ENCODE data around the gene HS6ST1. TPM values are rescaled to one million over a fixed set of nuclear protein-coding genes. Genes with fewer than 3 reads are reported as not detected.

Gene HS6ST1
- total RNA-seq, 1 experiment from 2014 or later = 21.5 TPM

- ChIA-PET CTCF (no interaction called here), POLR2A (ENCODE audit: unreplicated experiment) (no interaction called here)
- DNase-seq = no peak
- H3K9ac ChIP-seq (ENCODE audit: low read length) = no peak overlapping the region
- H3K27ac ChIP-seq (ENCODE audit: low read length) = no peak overlapping the region
- no peak for ATAC-seq
- H3K79me2 ChIP-seq (ENCODE audit: low read length) = no peaks in the 10 kb centered on the region
- no peaks in the 10 kb centered on the region for H4K20me1 ChIP-seq (ENCODE audit: low read length)
- intact Hi-C loops (cut with micrococcal nuclease) = no loop called here
- no peak overlapping the region for H3K4me3 ChIP-seq (ENCODE audit: low read length)
- no peaks in the 10 kb centered on the region for H3K9me2 ChIP-seq (replicated peaks; ENCODE audit: low read length)
- no peaks in the 10 kb centered on the region for H3F3A ChIP-seq (ENCODE audit: low read length, unreplicated experiment)
- peaks cover 22% of the 10 kb centered on the region for H3K27me3 ChIP-seq (ENCODE audit: low read length)
- no peaks in the 10 kb centered on the region for H3K4me1 ChIP-seq (ENCODE audit: insufficient read depth, low read length)
- TF ChIP-seq EZH2 (IDR thresholded peaks at IDR 0.05; ENCODE audit: low read length, unreplicated experiment) = no peak
- TF ChIP-seq EZH2phosphoT487 (IDR thresholded peaks at IDR 0.05; ENCODE audit: borderline replicate concordance, low read length) = no peak
- no peak for TF ChIP-seq CTCF (conservative IDR thresholded peaks at IDR 0.05; ENCODE audit: low read depth, low read length)
- no TSS peak for BruUV-seq (replicated peaks)
- H3K9me3 ChIP-seq (ENCODE audit: low read length) = no peaks in the 10 kb centered on the region
- no peaks in the 10 kb centered on the region for H3K36me3 ChIP-seq (ENCODE audit: low read depth, low read length)
- no peak overlapping the region for H2AFZ ChIP-seq (ENCODE audit: low read length)
- no peak overlapping the region for H3K4me2 ChIP-seq (ENCODE audit: low read length)
Measured at GRCh38 chr2:128354161-128354560, 35.5 kb upstream of the HS6ST1 start.

GRCh38 chr2:128350736-128351135, 32.1 kb upstream of the HS6ST1 start:
- CTCF ChIA-PET = no interaction called here
- Histone ChIP-seq H3F3A (ENCODE audit: low read length, unreplicated experiment) (no peaks in the 10 kb centered on the region), H3K36me3 (ENCODE audit: low read depth, low read length) (no peaks in the 10 kb centered on the region), H3K4me3 (ENCODE audit: low read length) (no peak overlapping the region), H2AFZ (ENCODE audit: low read length) (no peak overlapping the region), H3K27ac (ENCODE audit: low read length) (no peak overlapping the region), H3K9me3 (ENCODE audit: low read length) (no peaks in the 10 kb centered on the region), H3K4me1 (ENCODE audit: insufficient read depth, low read length) (no peaks in the 10 kb centered on the region), H3K9ac (ENCODE audit: low read length) (no peak overlapping the region), H3K79me2 (ENCODE audit: low read length) (no peaks in the 10 kb centered on the region), H3K4me2 (ENCODE audit: low read length) (no peak overlapping the region), H4K20me1 (ENCODE audit: low read length) (no peaks in the 10 kb centered on the region), H3K27me3 (ENCODE audit: low read length) (peaks cover 11% of the 10 kb centered on the region; the same call in 1 of the 2 replicates), H3K9me2 (replicated peaks; ENCODE audit: low read length) (no peaks in the 10 kb centered on the region)
- POLR2A ChIA-PET (ENCODE audit: unreplicated experiment) = no interaction called here
- DNase-seq (no peak), ATAC-seq (no peak)
- intact Hi-C loops (cut with micrococcal nuclease) = no loop called here
- no TSS peak for BruUV-seq (replicated peaks)
- no peak for TF ChIP-seq EZH2phosphoT487 (IDR thresholded peaks at IDR 0.05; ENCODE audit: borderline replicate concordance, low read length)
- no peak for TF ChIP-seq EZH2 (IDR thresholded peaks at IDR 0.05; ENCODE audit: low read length, unreplicated experiment)
- TF ChIP-seq CTCF (conservative IDR thresholded peaks at IDR 0.05; ENCODE audit: low read depth, low read length) = no peak

GRCh38 chr2:128348701-128349100, 30.0 kb upstream of the HS6ST1 start:
- Histone ChIP-seq H4K20me1 (ENCODE audit: low read length) (no peaks in the 10 kb centered on the region), H3K79me2 (ENCODE audit: low read length) (no peaks in the 10 kb centered on the region), H3F3A (ENCODE audit: low read length, unreplicated experiment) (no peaks in the 10 kb centered on the region), H3K9me2 (replicated peaks; ENCODE audit: low read length) (no peaks in the 10 kb centered on the region), H3K9ac (ENCODE audit: low read length) (no peak overlapping the region), H3K4me1 (ENCODE audit: insufficient read depth, low read length) (no peaks in the 10 kb centered on the region), H2AFZ (ENCODE audit: low read length) (no peak overlapping the region), H3K36me3 (ENCODE audit: low read depth, low read length) (no peaks in the 10 kb centered on the region), H3K27ac (ENCODE audit: low read length) (no peak overlapping the region), H3K4me3 (ENCODE audit: low read length) (no peak overlapping the region), H3K27me3 (ENCODE audit: low read length) (no peaks in the 10 kb centered on the region), H3K9me3 (ENCODE audit: low read length) (no peaks in the 10 kb centered on the region), H3K4me2 (ENCODE audit: low read length) (no peak overlapping the region)
- intact Hi-C loops (cut with micrococcal nuclease) = no loop called here
- DNase-seq (no peak), ATAC-seq (no peak)
- CTCF ChIA-PET = no interaction called here
- TF ChIP-seq EZH2 (IDR thresholded peaks at IDR 0.05; ENCODE audit: low read length, unreplicated experiment) (no peak), EZH2phosphoT487 (IDR thresholded peaks at IDR 0.05; ENCODE audit: borderline replicate concordance, low read length) (no peak), CTCF (conservative IDR thresholded peaks at IDR 0.05; ENCODE audit: low read depth, low read length) (no peak)
- BruUV-seq (replicated peaks) = no TSS peak
- POLR2A ChIA-PET (ENCODE audit: unreplicated experiment) = no interaction called here

Measured in PC-3 (cell line).